Fibroblast of lung (primary cell): ENCODE measurements around the gene AHSP.

Source experiments
- CTCF ChIP-seq, 2 donors: IDR thresholded peaks in 1 of 2; conservative IDR thresholded peaks in 1 of 2; 1 replicate in 1 of 2; 2 replicates in 1 of 2; pipeline ENCODE4 v1.5.1; 2011 to 2012; ENCODE audit warnings: low read length in 2 of 2, control low read depth in 1 of 2, inconsistent platforms in 1 of 2, low read depth in 1 of 2, mild to moderate bottlenecking in 1 of 2
- EZH2 ChIP-seq: IDR thresholded peaks from 2 replicates; pipeline ENCODE4 v1.5.1; 2012; ENCODE audit warnings: low read length, control low read depth, mild to moderate bottlenecking; ENCODE audit errors: missing control alignments

DNA sequence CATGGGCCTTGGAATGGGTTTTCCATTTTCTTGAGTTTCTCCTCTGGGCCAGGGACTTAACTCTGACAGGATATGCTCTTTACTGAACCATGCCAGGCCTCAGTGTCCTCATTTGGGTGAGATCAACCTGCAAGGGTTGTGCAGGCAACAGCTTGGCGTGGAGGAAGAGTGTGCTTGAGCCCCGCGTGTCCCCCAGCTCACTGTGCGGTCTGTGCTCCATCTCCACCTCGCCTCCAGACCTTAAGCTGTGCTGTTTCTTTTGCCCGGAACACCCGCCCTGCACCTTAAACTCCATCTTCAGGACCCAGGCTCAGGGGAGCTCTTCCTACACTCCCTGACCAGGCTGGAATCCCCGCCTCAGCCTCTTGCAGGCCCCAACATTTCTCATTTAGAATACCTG, 29.2 kb upstream of the AHSP start:
- no peak for TF ChIP-seq CTCF (conservative IDR thresholded peaks at IDR 0.05 in 1 of 2, IDR thresholded peaks at IDR 0.05 in 1 of 2; ENCODE audit: low read depth in 1 of 2, low read length in 2 of 2)
- no peak for TF ChIP-seq EZH2
